Measurements from ENCODE around the gene ITGA5. TPM values are rescaled to one million over a fixed set of nuclear protein-coding genes. Genes with fewer than 3 reads are reported as not detected.
A peak's percentile ranks its signal among the peaks of the same experiment; 100 is the strongest.

Gene ITGA5
- total and polyA plus RNA-seq, 2 of the 13 experiments (the other 11 are each of a cell fraction or from before 2014, with no cell fraction given): 0.20 to 0.40 TPM

- no TSS peak for BruUV-seq (replicated peaks)
- intact Hi-C loops (cut with micrococcal nuclease; ENCODE audit: unreplicated experiment) (loop anchor here (1.0 to 10.0 kb wide), 4 partner anchors 118 to 364 kb away; partner anchors contain the start of genes HOXC8 and HOXC9), in situ Hi-C loops (cut with HindIII; ENCODE audit: extremely low pct_ligation_motif_present, low pct_unique_long_range_greater_than_20kb) (loop anchor here (5.0 to 10.0 kb wide), 2 partner anchors 117 to 354 kb away; no protein-coding TSS in a partner anchor)
- H3K36me3 ChIP-seq (replicated peaks in 1 of 2; ENCODE audit: control insufficient read depth in 1 of 2, insufficient read depth in 2 of 2, low read length in 2 of 2): no peaks in the 10 kb centered on the region
- H3K9me3 ChIP-seq (ENCODE audit: low read length): no peaks in the 10 kb centered on the region
- peak overlapping the region; percentile 70 for H2AFZ ChIP-seq (ENCODE audit: low read length)
- no peaks in the 10 kb centered on the region for H3K79me2 ChIP-seq (ENCODE audit: insufficient read depth, low read length)
- DNase-seq (ENCODE audit: low spot score) (peak; percentile 65), ATAC-seq (peak; percentile 89), FAIRE-seq (peak; percentile 84)
- no peaks in the 10 kb centered on the region for H4K20me1 ChIP-seq (ENCODE audit: insufficient read depth, low read length)
- H3K4me2 ChIP-seq (ENCODE audit: low read depth, low read length): peak overlapping the region; percentile 80
- no peak overlapping the region for H3K27ac ChIP-seq (ENCODE audit: extremely low read length, insufficient read depth, low read length)
- peak overlapping the region; percentile 31; the same call in 1 of the 2 replicates for H3K9ac ChIP-seq (ENCODE audit: insufficient read depth, low read depth, low read length)
- H3K4me3 ChIP-seq (replicated peaks in 1 of 3; ENCODE audit: insufficient read depth in 1 of 3, low read depth in 2 of 3, low read length in 3 of 3): peak overlapping the region in 2 of 3 experiments; percentile 41 to 56; a peak in 4 of 6 replicates
- POLR2A ChIA-PET: interaction anchor here (1.0 to 1.9 kb wide), 2 partner anchors 10 to 89 kb away, joined by 3 to 7 read pairs; partner anchors contain the start of genes CBX5 and HNRNPA1
- peaks cover 21% of the 10 kb centered on the region for H3K4me1 ChIP-seq (ENCODE audit: insufficient read depth, low read length)
- 46% methylated on average over 34 of the region's 40 CpGs for WGBS (ENCODE audit: low lambda C conversion rate)
- CTCF ChIA-PET (ENCODE audit: low intra/inter-chr PET ratio, low total read pairs): interaction anchor here (0.9 to 3.9 kb wide), 7 partner anchors 9 to 154 kb away, joined by 3 to 27 read pairs (median 7); no protein-coding TSS in a partner anchor
- peaks cover 1 to 12% of the 10 kb centered on the region in 2 experiments; a peak in 2 of 5 replicates for H3K27me3 ChIP-seq (ENCODE audit: control insufficient read depth in 1 of 2, insufficient read depth in 2 of 2, low read length in 2 of 2)
- TF ChIP-seq SAP130 (CRISPR knock-in tag; IDR thresholded peaks at IDR 0.05; ENCODE audit: low read depth) (peak; percentile 14; the same call in 1 of the 2 replicates), FIP1L1 (IDR thresholded peaks at IDR 0.05; ENCODE audit: borderline replicate concordance, insufficient read depth, low read depth, low read length) (no peak), CAMTA2 (CRISPR knock-in tag; IDR thresholded peaks at IDR 0.05; ENCODE audit: borderline replicate concordance) (no peak), ZNF296 (CRISPR knock-in tag; conservative IDR thresholded peaks at IDR 0.05) (no peak), SCMH1 (CRISPR knock-in tag; IDR thresholded peaks at IDR 0.05; ENCODE audit: borderline replicate concordance) (no peak), ZNF329 (CRISPR knock-in tag; IDR thresholded peaks at IDR 0.05; ENCODE audit: low read depth) (no peak), KAT2B (IDR thresholded peaks at IDR 0.05; ENCODE audit: borderline replicate concordance, low read depth, low read length) (no peak), NCOA5 (CRISPR knock-in tag; IDR thresholded peaks at IDR 0.05) (no peak), CENPBD1 (CRISPR knock-in tag; IDR thresholded peaks at IDR 0.05; ENCODE audit: borderline replicate concordance, low read depth) (no peak), HNRNPH1 (optimal IDR thresholded peaks at IDR 0.05; ENCODE audit: low read depth, low read length) (no peak), ZNF275 (CRISPR knock-in tag; IDR thresholded peaks at IDR 0.05; ENCODE audit: borderline replicate concordance) (no peak), ZNF512 (CRISPR knock-in tag; IDR thresholded peaks at IDR 0.05) (no peak), NR2F6 (IDR thresholded peaks at IDR 0.05) (no peak), NR2F6 (CRISPR knock-in tag; IDR thresholded peaks at IDR 0.05) (0 out of 2 replicates have a peak, but pooled peaks have one; percentile 9), ZBTB39 (CRISPR knock-in tag; IDR thresholded peaks at IDR 0.05) (no peak), SNAPC2 (CRISPR knock-in tag; IDR thresholded peaks at IDR 0.05) (no peak)
These were observed 50.1 kb downstream of the ITGA5 start for GRCh38 chr12:54368709-54369596.
